ENCODE measurements around the gene MKS1. TPM values are rescaled to one million over a fixed set of nuclear protein-coding genes. Genes with fewer than 3 reads are reported as not detected.

Gene MKS1
- total and polyA plus RNA-seq, 8 donors: 5.8 to 16.1 (median 9.8) TPM

GRCh38 chr17:58229881-58230280 is 10.8 kb upstream of the MKS1 start:
- H3K4me1 ChIP-seq: no peaks in the 10 kb centered on the region
- WGBS, 2 donors: 86 to 89% methylated on average over 4 of the region's 4 CpGs
- no peak for ATAC-seq

GRCh38 chr17:58229384-58229783 is 10.3 kb upstream of the MKS1 start:
- DNase-seq (no peak), ATAC-seq (no peak), FAIRE-seq (no peak)
- Histone ChIP-seq H3K4me1 (no peaks in the 10 kb centered on the region), H3K4me3 (no peak overlapping the region), H3K36me3 (no peaks in the 10 kb centered on the region), H3K9me3 (no peaks in the 10 kb centered on the region), H3K27me3 (no peaks in the 10 kb centered on the region), H3K27ac (no peak overlapping the region)
- 68 to 70% methylated on average over 1 of the region's 1 CpG for WGBS, 2 donors
- TF ChIP-seq CTCF (IDR thresholded peaks at IDR 0.05): no peak
- intact Hi-C loops (cut with DNase I): no loop called here

More at GRCh38 chr17:58229881-58230280, 10.8 kb upstream of the MKS1 start:
- TF ChIP-seq CTCF (IDR thresholded peaks at IDR 0.05): no peak
- Histone ChIP-seq H3K27me3 (no peaks in the 10 kb centered on the region), H3K4me3 (no peak overlapping the region), H3K27ac (no peak overlapping the region), H3K9me3 (no peaks in the 10 kb centered on the region), H3K36me3 (no peaks in the 10 kb centered on the region)
- no peak for DNase-seq
- intact Hi-C loops (cut with DNase I): no loop called here
- FAIRE-seq: no peak

GRCh38 chr17:58228679-58229078 is 9.6 kb upstream of the MKS1 start:
- TF ChIP-seq CTCF (IDR thresholded peaks at IDR 0.05): no peak
- DNase-seq: no peak
- Histone ChIP-seq H3K27ac (no peak overlapping the region), H3K4me1 (no peaks in the 10 kb centered on the region), H3K27me3 (no peaks in the 10 kb centered on the region), H3K4me3 (no peak overlapping the region), H3K36me3 (no peaks in the 10 kb centered on the region), H3K9me3 (no peaks in the 10 kb centered on the region)
- ATAC-seq: no peak
- no peak for FAIRE-seq
- intact Hi-C loops (cut with DNase I): no loop called here
- 30 to 34% methylated on average over 3 of the region's 3 CpGs for WGBS, 2 donors

GRCh38 chr17:58227733-58228132 is 8.7 kb upstream of the MKS1 start:
- intact Hi-C loops (cut with DNase I): no loop called here
- no peak for ATAC-seq
- H3K4me1 ChIP-seq: no peaks in the 10 kb centered on the region
- no peaks in the 10 kb centered on the region for H3K9me3 ChIP-seq
- no peak for FAIRE-seq
- H3K36me3 ChIP-seq: no peaks in the 10 kb centered on the region
- H3K4me3 ChIP-seq: no peak overlapping the region
- no peak for TF ChIP-seq CTCF (IDR thresholded peaks at IDR 0.05)
- H3K27me3 ChIP-seq: no peaks in the 10 kb centered on the region
- H3K27ac ChIP-seq: no peak overlapping the region
- no peak for DNase-seq
- 64 to 72% methylated on average over 3 of the region's 3 CpGs for WGBS, 2 donors

- no peak for TF ChIP-seq CTCF (IDR thresholded peaks at IDR 0.05)
- Histone ChIP-seq H3K36me3 (no peaks in the 10 kb centered on the region), H3K27ac (no peak overlapping the region), H3K27me3 (no peaks in the 10 kb centered on the region), H3K4me1 (peaks cover 0 to 6% (median 5%) of the 10 kb centered on the region in 3 donors), H3K9me3 (no peaks in the 10 kb centered on the region), H3K4me3 (no peak overlapping the region)
- DNase-seq: no peak
- no peak for ATAC-seq
- FAIRE-seq: no peak
- intact Hi-C loops (cut with DNase I): no loop called here
- WGBS, 2 donors: 44 to 46% methylated on average over 1 of the region's 1 CpG
These were observed 5.3 kb upstream of the MKS1 start for GRCh38 chr17:58224315-58224714.

All from pancreas (tissue), 10 donors.